ENCODE data around the gene CNPY1. TPM values are rescaled to one million over a fixed set of nuclear protein-coding genes. Genes with fewer than 3 reads are reported as not detected.
"Not testable (repeated sequence)": the region's sequence is repeated elsewhere in the genome, so short reads cannot be mapped to it uniquely, and the experiment has no call there.

Gene CNPY1
- total RNA-seq, 2 donors from 2014 or later = not detected

DNA sequence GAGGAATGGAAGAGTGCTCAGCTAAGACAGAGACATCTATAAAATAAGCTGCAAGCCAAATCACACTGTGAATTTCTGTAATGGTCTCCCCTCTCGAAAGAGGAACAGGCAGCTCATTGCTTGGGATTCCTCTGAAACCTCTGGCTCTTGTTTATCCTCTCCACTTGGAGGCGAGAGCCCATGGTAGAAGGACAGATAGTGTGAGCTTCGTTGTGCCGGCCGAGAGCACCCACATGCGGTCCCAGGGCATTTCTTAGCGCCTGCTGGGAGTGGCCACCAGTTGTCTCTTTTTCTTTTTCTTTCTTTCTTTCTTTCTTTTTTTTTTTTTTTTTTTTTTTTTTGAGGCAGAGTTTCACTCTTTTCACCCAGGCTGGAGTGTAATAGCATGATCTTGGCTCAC, 26.2 kb downstream of the CNPY1 start:
- ATAC-seq (no peak), DNase-seq (no peak)
- intact Hi-C loops (cut with DNase I) = no loop called here

DNA sequence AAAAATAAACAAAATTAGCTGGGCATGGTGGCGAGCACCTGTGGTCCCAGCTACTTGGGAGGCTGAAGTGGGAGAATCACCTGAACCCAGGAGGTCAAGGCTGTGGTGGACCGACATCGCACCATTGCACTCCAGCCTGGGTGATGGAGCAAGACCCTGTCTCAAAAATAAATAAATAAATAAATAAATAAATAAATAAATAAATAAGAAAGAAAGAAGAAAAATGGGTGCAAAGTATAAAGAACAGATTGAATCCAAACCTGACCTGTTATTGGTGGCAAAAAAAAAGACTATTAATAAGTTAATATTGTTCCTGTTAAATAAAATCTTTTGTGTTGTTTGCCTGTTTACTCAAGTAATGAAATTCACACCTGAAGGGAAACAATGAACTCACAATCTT, 27.0 kb downstream of the CNPY1 start:
- DNase-seq; intact Hi-C loops (cut with DNase I); ATAC-seq: not testable (repeated sequence)

DNA sequence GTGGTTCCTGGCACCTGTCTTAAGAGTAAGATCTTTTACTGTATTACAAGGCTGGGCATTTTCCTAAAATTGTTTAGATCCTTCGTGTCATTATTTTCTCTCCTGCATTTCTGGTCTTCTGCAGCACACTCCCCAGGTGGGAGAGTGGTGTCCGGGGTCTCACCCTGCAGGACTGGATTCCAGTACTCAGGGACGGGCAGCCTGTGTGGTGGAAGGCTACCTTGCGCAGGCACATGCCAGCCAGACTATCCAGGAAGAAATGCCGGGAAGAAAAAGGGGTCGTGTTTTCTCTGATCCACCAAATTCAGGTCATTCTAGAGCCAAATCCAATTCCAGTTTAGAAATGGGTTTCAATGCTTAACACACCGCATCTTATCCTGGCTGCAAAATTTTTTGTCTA, 27.7 kb downstream of the CNPY1 start:
- ATAC-seq (no peak), DNase-seq (no peak)
- intact Hi-C loops (cut with DNase I) = no loop called here

DNA sequence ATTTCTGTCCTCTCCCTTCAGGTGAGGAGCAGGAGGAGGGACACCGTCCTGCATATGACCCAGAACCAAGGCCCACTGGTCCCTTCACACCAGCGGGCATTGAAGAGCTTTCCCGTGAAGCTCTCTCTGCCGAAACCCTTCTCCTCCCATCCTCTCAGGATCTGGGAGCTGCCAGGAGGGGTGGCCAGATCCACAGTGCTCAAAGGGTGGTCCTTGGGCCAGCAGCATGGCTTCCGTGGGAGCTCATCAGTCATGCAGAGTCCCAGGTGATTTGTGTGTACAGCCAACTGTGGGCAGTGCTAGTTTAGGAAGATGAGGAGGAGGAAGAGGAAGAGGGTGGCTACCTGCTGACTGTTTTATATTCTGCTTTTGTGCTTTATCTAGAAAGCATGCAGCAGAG, 28.4 kb downstream of the CNPY1 start:
- intact Hi-C loops (cut with DNase I) = no loop called here
- ATAC-seq (no peak), DNase-seq (no peak)

DNA sequence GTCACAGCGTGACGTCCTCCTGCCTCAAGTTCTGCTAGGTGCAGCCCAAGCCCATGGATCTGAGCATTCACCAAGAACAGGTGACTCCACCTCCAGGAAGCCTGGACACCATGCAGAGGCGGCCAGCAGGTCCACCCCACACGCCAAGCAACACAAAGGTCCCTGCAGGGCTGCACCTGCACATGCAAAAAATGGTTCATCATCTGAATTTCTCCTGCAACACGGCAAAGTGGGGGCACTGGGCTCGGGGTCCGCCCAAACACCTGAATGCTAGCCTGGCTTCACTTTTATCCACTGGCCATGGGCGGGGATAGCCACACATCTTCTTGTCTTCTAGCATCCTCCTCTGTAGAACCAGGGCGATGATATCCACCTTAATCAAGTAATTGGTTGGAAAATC, 28.9 kb downstream of the CNPY1 start:
- intact Hi-C loops (cut with DNase I) = no loop called here
- no peak for ATAC-seq
- no peak for DNase-seq

DNA sequence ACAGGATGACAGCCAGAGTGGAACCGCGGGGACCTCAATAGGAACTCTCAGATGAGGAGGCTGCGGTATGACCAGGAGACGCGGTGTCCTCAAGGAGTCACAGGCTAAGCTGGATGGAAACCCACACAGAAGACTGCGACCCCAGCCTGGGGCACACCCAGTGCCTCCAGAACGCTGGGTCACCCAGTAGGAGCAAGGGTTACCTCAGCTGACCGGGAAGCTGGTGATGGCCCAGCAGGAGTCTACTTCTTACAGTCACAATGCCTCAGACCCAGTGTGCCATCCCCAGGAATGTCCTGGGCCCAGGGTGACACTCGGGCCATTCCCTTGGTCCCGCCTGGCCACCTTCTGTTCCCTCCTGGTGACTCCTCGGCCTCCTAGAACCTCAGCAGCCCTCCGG, 29.9 kb downstream of the CNPY1 start:
- DNase-seq (no peak), ATAC-seq (no peak)
- intact Hi-C loops (cut with DNase I) = no loop called here

DNA sequence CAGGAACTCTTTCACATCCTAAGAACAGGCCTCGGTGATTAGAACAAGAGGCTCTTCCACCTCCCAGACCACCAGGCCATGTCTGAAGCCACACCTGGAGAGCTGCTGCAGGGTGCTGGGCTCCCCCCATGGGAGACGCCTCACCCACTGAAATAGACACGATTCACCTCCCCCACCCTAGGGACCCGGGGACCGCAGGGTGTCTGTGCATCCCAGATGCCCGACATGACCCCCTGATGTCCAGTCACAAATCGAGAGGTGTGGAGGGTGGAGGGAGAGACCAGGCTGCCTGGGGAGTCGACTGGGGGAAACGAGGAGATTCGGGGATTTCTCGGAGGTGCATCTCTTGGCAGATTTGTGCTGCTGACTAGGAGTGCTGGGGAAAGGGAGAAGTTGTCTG, 31.0 kb downstream of the CNPY1 start:
- ATAC-seq (no peak), DNase-seq (no peak)
- intact Hi-C loops (cut with DNase I) = no loop called here

DNA sequence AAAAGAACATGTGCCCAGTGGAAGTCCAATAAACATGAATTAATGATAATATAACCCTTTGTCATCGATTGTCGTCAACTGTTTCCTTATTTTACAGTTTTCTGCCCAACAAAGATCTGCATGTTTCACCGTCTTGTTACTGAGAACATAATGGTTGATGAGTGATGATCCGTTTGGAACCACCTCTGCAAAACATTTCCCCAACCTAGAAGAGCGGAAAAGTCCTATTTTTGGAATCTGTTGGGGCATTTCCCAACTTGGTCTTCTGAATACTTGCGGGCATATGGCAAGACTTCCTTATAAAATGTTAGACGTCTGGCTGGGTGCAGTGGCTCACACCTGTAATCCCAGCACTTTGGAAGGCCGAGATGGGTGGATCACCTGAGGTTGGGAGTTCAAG, 32.1 kb downstream of the CNPY1 start:
- no peak for DNase-seq
- ATAC-seq = no peak
- intact Hi-C loops (cut with DNase I) = no loop called here

DNA sequence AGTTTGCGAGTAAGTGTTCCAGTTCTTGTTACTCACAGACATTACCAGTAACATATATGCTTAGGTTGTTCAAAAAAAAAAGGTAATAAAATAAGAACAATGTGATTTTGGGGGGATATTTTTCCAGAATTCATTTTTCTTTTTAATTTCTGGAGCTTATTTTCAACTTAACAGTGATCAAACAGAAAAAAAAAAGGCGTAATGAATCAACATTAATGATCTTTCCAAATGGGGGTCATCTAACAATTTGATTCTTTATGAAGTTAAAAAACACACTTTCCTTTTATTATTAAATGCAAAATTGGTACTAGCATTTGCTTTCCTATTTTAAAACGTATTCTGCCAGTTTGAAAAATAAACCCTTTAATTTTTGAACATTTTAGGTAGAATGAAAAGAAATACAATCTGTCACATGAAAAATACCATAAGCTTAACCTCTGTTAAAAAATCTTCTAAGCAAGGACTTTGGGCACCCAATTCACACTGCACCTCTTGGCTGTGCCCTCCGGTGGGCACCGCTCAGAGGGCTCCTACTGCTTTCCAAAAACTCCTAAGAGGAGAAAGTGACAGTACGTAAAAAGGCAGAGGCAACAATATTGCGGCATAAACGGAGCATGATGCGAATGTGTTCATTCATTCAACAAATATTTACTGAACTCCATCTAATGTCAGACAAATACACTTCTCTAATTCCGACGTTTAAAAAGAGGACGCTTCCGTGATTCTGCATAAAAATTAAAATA, 32.6 kb downstream of the CNPY1 start:
- DNase-seq (no peak), ATAC-seq (no peak)
- intact Hi-C loops (cut with DNase I) = no loop called here

DNA sequence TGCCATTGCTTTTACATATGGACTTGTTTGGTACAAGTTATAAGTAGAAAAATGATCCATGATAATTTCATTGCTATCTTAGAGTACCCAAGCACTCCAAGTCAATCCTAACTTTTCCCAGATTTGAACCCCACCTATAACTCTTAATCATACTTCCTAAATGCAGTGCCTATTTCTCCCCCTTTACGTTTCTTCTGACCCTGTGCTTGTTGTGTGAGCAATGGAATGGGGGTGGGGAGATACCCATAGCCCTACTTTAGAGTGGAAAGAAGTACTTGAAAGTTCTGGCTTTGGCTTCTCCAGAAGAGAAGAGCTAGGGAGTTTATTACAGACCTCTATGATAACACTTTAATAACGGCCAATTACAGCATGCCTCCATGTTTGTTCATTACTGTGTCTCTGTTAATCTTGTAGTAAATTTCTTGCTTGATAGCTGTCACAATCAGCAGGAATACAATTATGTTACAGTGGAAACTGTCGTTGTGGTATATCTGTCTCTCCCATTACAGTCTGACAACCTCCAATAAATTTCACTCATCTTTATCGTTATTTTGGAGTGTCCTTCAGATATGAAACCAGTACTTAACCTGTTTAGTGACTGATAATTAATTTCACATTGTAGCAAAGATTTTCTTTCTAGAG, 34.0 kb downstream of the CNPY1 start:
- intact Hi-C loops (cut with DNase I) = no loop called here
- DNase-seq (no peak), ATAC-seq (no peak)

DNA sequence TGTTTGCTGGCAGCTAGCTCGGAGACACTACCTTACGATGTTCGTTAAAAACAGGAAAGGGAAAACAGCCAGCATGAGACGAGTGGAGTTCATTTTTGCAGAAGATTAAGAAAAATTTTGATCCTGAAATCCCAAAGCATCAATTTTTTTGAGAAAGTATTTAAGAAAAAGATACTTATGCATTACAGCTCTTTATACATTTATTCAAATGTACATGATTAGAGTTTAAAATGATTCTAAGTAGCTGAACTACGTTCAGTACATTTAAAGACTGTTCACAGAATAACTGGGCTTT, 34.7 kb downstream of the CNPY1 start:
- no peak for ATAC-seq
- intact Hi-C loops (cut with DNase I) = no loop called here

DNA sequence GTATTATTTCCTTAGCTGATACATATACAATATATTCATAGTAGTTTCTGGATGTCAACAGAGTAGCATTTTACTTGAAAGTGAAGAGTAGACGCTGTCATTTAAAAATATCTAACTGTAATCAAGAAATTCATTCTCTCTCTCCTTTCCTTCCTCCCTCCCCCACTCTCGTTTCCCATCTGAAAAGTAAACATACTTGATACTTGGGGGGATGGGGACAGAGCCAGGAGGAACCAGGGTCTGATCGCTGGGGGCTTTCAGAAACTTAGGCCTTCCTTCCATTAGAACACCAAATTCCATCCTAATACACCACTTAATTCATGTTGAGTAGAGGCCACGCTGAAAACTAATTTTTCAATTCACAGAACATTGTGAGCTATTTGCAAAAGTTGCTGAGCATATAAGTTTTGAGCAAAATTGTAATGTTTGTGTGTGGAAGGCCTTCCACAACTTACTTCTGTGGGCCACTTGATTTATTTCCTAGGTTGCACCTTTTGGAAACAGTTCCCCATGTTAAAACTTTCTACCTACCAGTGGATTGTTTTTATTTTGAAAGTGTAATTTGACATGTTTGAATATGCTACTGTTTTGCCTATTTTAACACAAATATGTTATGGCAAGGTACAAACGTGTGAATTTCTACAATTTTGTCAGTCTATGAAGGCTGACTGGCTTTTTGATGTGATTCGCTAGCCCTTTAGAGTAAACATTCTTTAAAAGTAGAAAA, 35.2 kb downstream of the CNPY1 start:
- no peak for ATAC-seq
- intact Hi-C loops (cut with DNase I) = no loop called here
- DNase-seq = no peak

More for the DNA sequence above, 34.7 kb downstream of the CNPY1 start:
- no peak for DNase-seq

DNA sequence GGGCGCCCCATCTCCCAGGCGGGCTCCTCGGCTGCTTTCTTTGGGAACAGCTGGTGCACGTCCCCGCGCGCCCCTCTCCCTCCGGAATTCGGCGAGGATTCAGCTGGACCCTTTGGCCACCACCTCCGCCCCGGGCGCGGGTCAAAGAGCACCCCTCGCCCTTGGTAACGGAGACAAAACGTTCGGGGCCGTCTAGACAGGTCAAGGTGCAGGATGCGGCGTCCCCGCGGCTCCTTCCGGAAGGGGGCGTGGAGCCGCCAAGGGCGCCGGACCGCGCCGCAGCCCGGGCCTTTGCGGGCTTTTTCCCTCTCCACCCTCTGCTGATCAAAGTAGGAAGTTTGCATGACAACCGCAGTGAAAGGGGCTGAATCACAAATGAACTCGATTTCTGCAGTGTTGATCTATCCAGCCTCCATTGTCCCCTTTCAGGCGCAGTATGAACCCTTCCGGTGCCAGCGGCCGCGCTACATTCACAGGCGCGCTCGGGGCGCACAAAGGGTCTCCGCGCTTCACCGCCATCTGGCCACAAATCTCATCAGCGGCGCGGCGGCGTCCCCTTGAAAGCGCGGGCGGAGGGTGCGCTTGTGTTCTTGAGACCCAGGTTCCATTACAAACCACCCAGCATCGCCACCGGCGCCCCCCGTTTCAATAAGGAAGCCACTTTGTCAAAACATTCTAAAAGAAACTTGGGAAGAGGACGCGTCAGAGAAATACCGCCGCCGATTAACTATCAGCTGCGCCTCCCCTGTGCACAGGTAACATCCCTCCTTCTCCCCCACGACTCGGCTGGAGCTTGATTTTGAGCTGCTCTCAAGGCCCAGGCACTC, 36.4 kb downstream of the CNPY1 start:
- ATAC-seq = no peak
- intact Hi-C loops (cut with DNase I) = no loop called here
- DNase-seq = no peak

DNA sequence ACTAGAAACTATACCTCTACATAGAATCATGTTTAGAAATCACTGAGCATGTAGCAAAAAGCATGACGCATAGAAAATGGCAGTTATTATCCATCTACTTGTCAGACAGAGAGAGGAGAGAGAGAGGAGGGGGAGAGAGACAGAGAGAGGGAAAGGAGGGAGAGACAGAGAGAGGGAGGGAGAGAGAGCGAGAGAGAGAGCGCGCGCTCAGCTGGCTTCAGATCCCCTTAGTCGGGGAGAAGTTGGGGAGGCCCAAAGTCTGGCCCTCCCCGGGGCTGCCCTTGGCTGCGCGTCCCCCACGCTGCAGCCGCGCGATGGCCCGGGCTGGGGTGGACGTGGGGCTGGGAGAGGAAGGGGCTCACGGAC, 37.0 kb downstream of the CNPY1 start:
- ATAC-seq (no peak), DNase-seq (no peak)
- intact Hi-C loops (cut with DNase I) = no loop called here

DNA sequence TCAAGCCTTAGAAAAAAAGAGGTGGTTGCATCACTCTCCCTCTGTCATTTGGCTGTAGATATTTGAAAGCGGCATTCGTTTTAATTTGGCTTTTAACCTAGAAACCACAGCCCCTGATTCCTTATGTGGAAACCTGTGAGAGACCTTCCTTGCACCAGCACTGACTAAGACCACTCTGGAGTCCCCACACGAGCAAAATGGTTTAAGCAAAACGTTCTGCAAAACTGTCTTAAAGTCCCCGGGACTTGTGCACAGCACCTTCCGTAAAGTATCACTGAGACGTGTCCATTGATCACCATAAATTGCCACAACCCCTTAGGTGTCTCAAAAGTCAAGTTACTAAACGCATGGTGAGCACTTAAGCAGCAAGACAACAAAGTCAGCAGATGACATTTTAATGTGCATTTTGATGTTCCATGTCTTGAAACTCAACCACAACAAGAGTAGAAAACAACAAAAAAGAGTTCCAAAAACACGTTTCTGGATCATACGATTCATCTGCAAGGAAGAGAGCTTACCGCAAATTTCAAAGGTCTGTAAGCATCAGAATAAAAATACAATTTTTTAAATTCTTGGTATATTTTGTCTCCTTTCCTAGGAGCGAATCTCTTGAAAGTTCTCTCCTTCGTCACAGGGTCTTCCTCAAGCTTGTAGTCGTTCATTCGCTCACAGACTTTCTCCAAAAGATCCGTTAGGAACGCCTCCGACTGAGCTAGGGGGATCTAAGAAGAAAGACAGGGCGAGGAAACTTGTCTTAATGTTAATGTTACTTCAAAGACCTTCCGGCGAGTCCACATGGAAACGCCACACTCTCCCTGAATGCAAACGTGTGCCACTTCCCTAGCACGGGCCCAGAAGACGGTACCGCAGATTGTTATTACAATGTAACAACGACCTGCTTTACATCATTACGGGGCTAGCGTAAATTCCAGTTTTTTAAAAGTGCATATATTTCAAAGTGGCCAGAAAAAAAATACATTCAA, 37.7 kb downstream of the CNPY1 start:
- ATAC-seq = no peak
- DNase-seq = no peak
- intact Hi-C loops (cut with DNase I) = no loop called here

DNA sequence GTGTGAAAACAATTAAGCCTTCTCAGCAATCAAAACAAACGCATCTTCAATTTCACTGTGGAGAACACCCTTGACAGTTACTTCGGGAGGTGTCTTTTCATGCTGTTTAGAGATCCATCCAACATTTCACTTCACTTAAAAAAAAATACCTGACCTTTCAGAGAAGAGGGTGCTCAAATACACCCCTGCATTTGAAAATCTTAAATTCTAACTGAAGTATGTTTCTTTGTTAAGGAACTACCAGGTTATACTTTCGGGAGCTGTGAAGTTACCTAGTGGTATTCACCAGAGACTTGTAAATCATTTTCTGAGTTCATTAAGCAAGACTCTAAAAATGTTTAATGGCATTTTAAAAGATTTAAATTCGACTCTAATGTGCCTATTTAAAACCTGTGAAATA, 38.8 kb downstream of the CNPY1 start:
- intact Hi-C loops (cut with DNase I) = no loop called here

DNA sequence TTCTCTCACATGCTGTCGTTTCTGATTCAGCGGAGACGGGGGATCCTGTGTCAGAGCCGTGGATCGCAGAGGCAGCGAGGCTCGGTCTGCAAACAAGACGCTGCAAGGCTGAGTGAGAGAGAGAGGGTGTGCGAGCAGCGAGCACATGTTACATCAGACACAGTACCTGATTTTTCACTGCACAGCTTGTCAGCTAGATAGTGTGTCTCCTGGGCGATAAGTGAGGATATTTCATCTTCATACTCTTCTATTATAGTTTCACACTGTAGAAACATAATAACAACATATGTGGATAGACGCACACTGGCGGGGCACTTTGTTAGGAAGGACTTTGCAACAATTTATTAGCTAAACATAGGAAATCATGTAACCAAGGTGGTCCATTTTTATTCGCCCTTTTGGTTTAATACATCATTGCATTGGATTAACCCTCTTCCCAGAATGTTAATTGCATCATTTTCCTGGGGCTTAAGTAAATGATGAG, 39.5 kb downstream of the CNPY1 start:
- no peak for ATAC-seq
- intact Hi-C loops (cut with DNase I) = no loop called here
- DNase-seq = no peak

More for the DNA sequence above, 38.8 kb downstream of the CNPY1 start:
- no peak for DNase-seq
- ATAC-seq = no peak

DNA sequence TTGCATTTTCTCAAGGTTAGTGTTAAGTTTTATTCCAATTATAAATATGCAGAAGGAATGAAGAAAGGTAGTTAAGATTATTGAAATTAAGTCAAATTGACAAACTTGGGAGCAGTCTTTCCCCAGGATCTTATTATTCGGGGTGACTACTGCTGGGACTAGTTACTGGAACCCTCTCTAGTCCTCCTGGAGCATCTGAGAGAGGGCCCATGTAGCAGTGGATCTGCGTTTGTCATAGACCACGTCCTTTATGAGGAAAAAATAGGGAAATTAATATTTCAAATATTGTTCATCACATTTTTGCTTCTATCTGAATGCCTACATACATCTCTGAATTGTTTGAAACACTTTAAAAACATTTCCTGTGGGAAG, 41.0 kb downstream of the CNPY1 start:
- DNase-seq = no peak
- no peak for ATAC-seq
- intact Hi-C loops (cut with DNase I) = no loop called here
